OCI-LY1 (cell line): ENCODE measurements around the gene CCN6.

ENCODE experiments used
- H2AFZ ChIP-seq: fragments of 200-600 bp; sonication (generic), shearing (Covaris generic); 2 replicates; pipeline ENCODE4 v1.6.0; 2014; ENCODE audit warnings: antibody characterized with exemption, mild to moderate bottlenecking, low read length
- H3F3A ChIP-seq: fragments of 200-600 bp; sonication (generic), shearing (Covaris generic); 2 replicates; pipeline ENCODE4 v1.6.0; 2014; ENCODE audit warnings: mild to moderate bottlenecking, antibody characterized with exemption, low read length, moderate library complexity; ENCODE audit not compliant: insufficient read depth
- H3K27ac ChIP-seq: fragments of 200-600 bp; sonication (generic); 2 replicates; pipeline ENCODE4 v1.5.1; 2014; ENCODE audit warnings: low read length, mixed run types, mild to moderate bottlenecking, low read depth; ENCODE audit not compliant: poor library complexity, severe bottlenecking
- H3K27me3 ChIP-seq: fragments of 200-600 bp; sonication (generic); 2 replicates; pipeline ENCODE4 v1.6.0; 2014; ENCODE audit warnings: antibody characterized with exemption, mild to moderate bottlenecking, low read length, moderate library complexity; ENCODE audit not compliant: insufficient read depth
- H3K36me3 ChIP-seq: fragments of 200-600 bp; sonication (generic); 2 replicates; pipeline ENCODE4 v1.6.1; 2014; ENCODE audit warnings: mild to moderate bottlenecking, antibody characterized with exemption, low read length, moderate library complexity, mixed read lengths; ENCODE audit not compliant: insufficient read depth
- H3K4me1 ChIP-seq: fragments of 200-600 bp; sonication (generic); 2 replicates; pipeline ENCODE4 v1.5.1; 2014; ENCODE audit warnings: mild to moderate bottlenecking, low read length, moderate library complexity; ENCODE audit not compliant: insufficient read depth, severe bottlenecking
- H3K4me2 ChIP-seq: fragments of 200-600 bp; sonication (generic), shearing (Covaris generic); 2 replicates; pipeline ENCODE4 v1.6.1; 2014; ENCODE audit warnings: low read length
- H3K4me3 ChIP-seq: fragments of 200-600 bp; sonication (generic); 2 replicates; pipeline ENCODE4 v1.5.1; 2014; ENCODE audit warnings: low read length, low read depth, mild to moderate bottlenecking, mixed read lengths; ENCODE audit not compliant: poor library complexity, severe bottlenecking
- H3K79me2 ChIP-seq: fragments of 200-600 bp; shearing (Covaris generic); 2 replicates; pipeline ENCODE4 v1.6.1; 2016; ENCODE audit warnings: mixed run types, low read length, mixed read lengths; ENCODE audit not compliant: insufficient read depth
- H3K9ac ChIP-seq: fragments of 200-600 bp; sonication (generic), shearing (Covaris generic); 2 replicates; pipeline ENCODE4 v1.6.1; 2014; ENCODE audit warnings: mild to moderate bottlenecking, low read length, mixed read lengths
- H3K9me2 ChIP-seq: fragments of 200-600 bp; sonication (generic), shearing (Covaris generic); 2 replicates; pipeline ENCODE4 v1.6.1; 2014; ENCODE audit warnings: low read depth, mild to moderate bottlenecking, low read length, mixed read lengths
- H3K9me3 ChIP-seq: fragments of 200-600 bp; shearing (Covaris generic); 2 replicates; pipeline ENCODE4 v1.6.1; 2014; ENCODE audit warnings: low read length, mixed read lengths
- H4K20me1 ChIP-seq: fragments of 200-600 bp; sonication (generic), shearing (Covaris generic); 2 replicates; pipeline ENCODE4 v1.6.0; 2016; ENCODE audit warnings: mild to moderate bottlenecking, low read length; ENCODE audit not compliant: insufficient read depth
- EZH2 ChIP-seq: fragments of 200-600 bp; sonication (generic), shearing (Covaris generic); IDR thresholded peaks from 2 replicates; pipeline ENCODE4 v1.8.0; 2017; ENCODE audit warnings: borderline replicate concordance, mixed run types, mild to moderate bottlenecking, antibody characterized with exemption, low read length, moderate library complexity, mixed read lengths
- TF ChIP-seq, protein P1 (sequence below): fragments of 200-600 bp; sonication (generic), shearing (Covaris generic); IDR thresholded peaks from 2 replicates; pipeline ENCODE4 v1.5.1; 2017; ENCODE audit warnings: mild to moderate bottlenecking, antibody characterized with exemption, low read length, moderate library complexity, mixed read lengths

The CCN6 gene

DNA sequence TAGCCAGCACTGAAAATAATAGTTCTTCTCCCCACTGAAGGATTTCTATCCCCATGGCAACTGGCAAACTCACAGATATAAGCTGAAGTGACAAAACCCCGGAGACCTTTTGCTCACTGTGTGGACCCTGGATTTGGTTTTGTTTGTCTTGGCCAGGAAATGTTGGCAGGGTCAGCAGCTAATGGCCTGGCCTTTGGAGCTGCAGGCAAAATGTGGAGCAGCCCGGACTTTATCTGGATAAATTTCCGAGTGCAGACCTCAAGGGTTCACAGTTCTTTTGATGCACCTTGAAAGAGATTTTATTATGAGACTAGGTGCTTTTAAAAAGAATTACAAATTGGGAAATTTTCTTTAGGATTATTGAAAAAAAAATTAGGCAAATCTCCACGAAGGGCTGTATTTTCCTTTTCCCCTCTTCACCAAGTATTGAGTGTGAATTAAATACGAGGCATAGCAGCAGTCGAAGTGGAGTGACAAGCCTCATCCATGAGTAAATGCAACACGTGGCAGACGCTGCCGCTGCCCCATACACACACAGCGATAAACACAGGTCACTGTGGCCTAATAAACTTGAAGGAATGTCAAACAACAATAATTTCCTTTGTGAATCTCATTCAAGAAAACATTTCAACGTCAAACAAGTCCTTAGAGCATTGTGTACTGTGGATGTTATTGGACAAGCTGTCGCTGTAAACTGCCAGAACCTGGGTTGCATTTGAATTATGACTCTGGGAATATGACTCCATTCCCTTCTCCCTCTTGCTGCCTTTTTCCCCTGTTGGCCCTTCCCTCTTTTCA is 35.1 kb upstream of the CCN6 start:
- Histone ChIP-seq H3K9ac (no peak overlapping the region), H2AFZ (no peak overlapping the region)

GRCh38 chr6:112019589-112019988 is 34.3 kb upstream of the CCN6 start:
- H3K27me3 ChIP-seq: no peaks in the 10 kb centered on the region; the same call in 1 of the 2 replicates
- no peaks in the 10 kb centered on the region for H4K20me1 ChIP-seq
- no peaks in the 10 kb centered on the region for H3K36me3 ChIP-seq
- H3K4me1 ChIP-seq: no peaks in the 10 kb centered on the region
- no peak overlapping the region for H3K27ac ChIP-seq
- no peaks in the 10 kb centered on the region for H3K79me2 ChIP-seq
- no peaks in the 10 kb centered on the region for H3K9me3 ChIP-seq
- no peaks in the 10 kb centered on the region for H3F3A ChIP-seq
- H3K9ac ChIP-seq: no peak overlapping the region
- TF ChIP-seq EZH2: no peak
- TF ChIP-seq, protein P1, sequence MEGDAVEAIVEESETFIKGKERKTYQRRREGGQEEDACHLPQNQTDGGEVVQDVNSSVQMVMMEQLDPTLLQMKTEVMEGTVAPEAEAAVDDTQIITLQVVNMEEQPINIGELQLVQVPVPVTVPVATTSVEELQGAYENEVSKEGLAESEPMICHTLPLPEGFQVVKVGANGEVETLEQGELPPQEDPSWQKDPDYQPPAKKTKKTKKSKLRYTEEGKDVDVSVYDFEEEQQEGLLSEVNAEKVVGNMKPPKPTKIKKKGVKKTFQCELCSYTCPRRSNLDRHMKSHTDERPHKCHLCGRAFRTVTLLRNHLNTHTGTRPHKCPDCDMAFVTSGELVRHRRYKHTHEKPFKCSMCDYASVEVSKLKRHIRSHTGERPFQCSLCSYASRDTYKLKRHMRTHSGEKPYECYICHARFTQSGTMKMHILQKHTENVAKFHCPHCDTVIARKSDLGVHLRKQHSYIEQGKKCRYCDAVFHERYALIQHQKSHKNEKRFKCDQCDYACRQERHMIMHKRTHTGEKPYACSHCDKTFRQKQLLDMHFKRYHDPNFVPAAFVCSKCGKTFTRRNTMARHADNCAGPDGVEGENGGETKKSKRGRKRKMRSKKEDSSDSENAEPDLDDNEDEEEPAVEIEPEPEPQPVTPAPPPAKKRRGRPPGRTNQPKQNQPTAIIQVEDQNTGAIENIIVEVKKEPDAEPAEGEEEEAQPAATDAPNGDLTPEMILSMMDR: no peak
- no peak overlapping the region for H3K4me3 ChIP-seq
- H3K4me2 ChIP-seq: no peak overlapping the region
- no peak overlapping the region for H2AFZ ChIP-seq
- no peaks in the 10 kb centered on the region for H3K9me2 ChIP-seq

More for the DNA sequence above, 35.1 kb upstream of the CCN6 start:
- TF ChIP-seq EZH2: no peak
- H3K9me3 ChIP-seq: no peaks in the 10 kb centered on the region
- H3K4me3 ChIP-seq: no peak overlapping the region
- H3K4me1 ChIP-seq: no peaks in the 10 kb centered on the region
- H3K27me3 ChIP-seq: no peaks in the 10 kb centered on the region; the same call in 1 of the 2 replicates
- no peaks in the 10 kb centered on the region for H3K36me3 ChIP-seq
- no peaks in the 10 kb centered on the region for H3K79me2 ChIP-seq
- H3K4me2 ChIP-seq: no peak overlapping the region
- no peaks in the 10 kb centered on the region for H3F3A ChIP-seq
- H4K20me1 ChIP-seq: no peaks in the 10 kb centered on the region
- H3K9me2 ChIP-seq: no peaks in the 10 kb centered on the region
- H3K27ac ChIP-seq: no peak overlapping the region

DNA sequence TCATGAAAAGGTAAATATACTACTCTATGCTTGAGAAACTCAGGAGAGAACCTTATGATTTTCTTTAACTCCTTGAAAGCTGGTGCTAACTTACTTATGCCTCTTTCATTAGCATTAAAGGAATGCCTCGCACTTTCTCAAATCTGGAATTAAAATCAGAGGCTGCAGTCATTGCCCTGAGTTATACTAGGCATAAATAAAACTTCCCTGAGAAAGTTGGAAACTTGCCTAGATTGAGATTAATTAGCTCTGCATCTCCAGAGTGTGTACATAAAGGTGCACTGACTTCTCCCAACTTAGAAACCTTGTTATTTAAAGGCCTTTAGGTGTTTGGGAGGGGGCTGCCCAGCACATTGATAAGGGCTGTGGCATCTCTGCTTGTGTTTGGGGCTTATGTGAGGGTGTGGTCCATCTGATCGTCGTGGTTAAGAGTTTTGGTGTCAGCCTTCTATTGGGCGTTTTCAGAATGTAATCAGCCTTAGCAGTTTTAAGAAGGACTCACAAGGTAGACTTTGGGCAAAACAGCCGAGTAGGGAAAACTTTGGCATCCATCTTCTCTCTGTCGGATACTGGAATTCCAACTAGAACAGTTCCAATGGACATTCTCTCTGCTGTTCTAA is 32.1 kb upstream of the CCN6 start:
- no peak overlapping the region for H3K9ac ChIP-seq

More for the DNA sequence above, 32.1 kb upstream of the CCN6 start:
- Histone ChIP-seq H3K9me3 (no peaks in the 10 kb centered on the region), H4K20me1 (no peaks in the 10 kb centered on the region), H3K4me1 (no peaks in the 10 kb centered on the region), H3K79me2 (no peaks in the 10 kb centered on the region), H3K4me3 (no peak overlapping the region), H2AFZ (no peak overlapping the region), H3F3A (no peaks in the 10 kb centered on the region), H3K27me3 (no peaks in the 10 kb centered on the region; the same call in 1 of the 2 replicates), H3K36me3 (no peaks in the 10 kb centered on the region), H3K4me2 (no peak overlapping the region), H3K27ac (no peak overlapping the region), H3K9me2 (no peaks in the 10 kb centered on the region)
- TF ChIP-seq, protein P1: no peak
- no peak for TF ChIP-seq EZH2
